Heart right ventricle (tissue), 16 donors: ENCODE data around the gene S100A9. TPM values are rescaled to one million over a fixed set of nuclear protein-coding genes. Genes with fewer than 3 reads are reported as not detected.

ENCODE experiments used
- ATAC-seq, 8 donors: fragments of 200-7000 bp; cut with Tn5 transposase; one replicate each; pipeline ENCODE4 v1.9.1; 2020; ENCODE audit warnings: mild to moderate bottlenecking in 8 of 8, moderate library complexity in 8 of 8, moderate number of reproducible peaks in 1 of 8
- DNase-seq, 2 donors: peaks; one replicate each; pipeline ENCODE4 v3.0.0-alpha.2; 2020
- H3K27ac ChIP-seq, 10 donors: fragments of 200-600 bp; sonication (generic) in 2 of 10; one replicate each; pipeline versions ENCODE4 v1.5.0 to v1.8.0; 2020 to 2022; ENCODE audit warnings: mild to moderate bottlenecking in 3 of 10
- H3K27me3 ChIP-seq, 7 donors: fragments of 200-600 bp; one replicate each; pipeline ENCODE4 v1.8.0; 2021 to 2022; ENCODE audit warnings: mild to moderate bottlenecking in 2 of 7
- H3K36me3 ChIP-seq, 9 donors: fragments of 200-600 bp; sonication (generic) in 1 of 9; one replicate each; pipeline versions ENCODE4 v1.5.0 to v1.8.0; 2020 to 2022; ENCODE audit warnings: mild to moderate bottlenecking in 2 of 9
- H3K4me1 ChIP-seq, 9 donors: fragments of 200-600 bp; sonication (generic) in 1 of 9; one replicate each; pipeline versions ENCODE4 v1.5.0 to v1.8.0; 2020 to 2022; ENCODE audit warnings: mild to moderate bottlenecking in 4 of 9
- H3K4me3 ChIP-seq, 10 donors: fragments of 200-600 bp; sonication (generic) in 2 of 10; one replicate each; pipeline versions ENCODE4 v1.5.0 to v1.8.0; 2020 to 2022; ENCODE audit warnings: mild to moderate bottlenecking in 7 of 10, moderate library complexity in 2 of 10
- H3K9me3 ChIP-seq, 11 donors: fragments of 200-600 bp in 10 of 11; sonication (generic) in 2 of 11; one replicate each; pipeline versions ENCODE4 v1.5.0 to v1.8.0; 2013 to 2022; ENCODE audit warnings: mild to moderate bottlenecking in 2 of 11, control low read depth in 1 of 11, moderate library complexity in 1 of 11
- CTCF ChIP-seq, 9 donors: fragments of 200-600 bp; sonication (generic) in 2 of 9; IDR thresholded peaks; one replicate each; pipeline versions ENCODE4 v1.5.0 to v1.8.0; 2021 to 2022; ENCODE audit warnings: antibody characterized with exemption in 9 of 9, mild to moderate bottlenecking in 5 of 9, moderate library complexity in 1 of 9
- WGBS, 2 donors: extraction: QIAGEN DNeasy Blood & Tissue Kit; methylation state at CpG; one replicate each; pipeline ENCODE4 v1.1.7; 2013; ENCODE audit warnings: inconsistent platforms in 1 of 2; 5-methylcytosine and 5-hydroxymethylcytosine counted together
- intact Hi-C, 10 donors: fragments of 100-400 bp; cut with DNase I; formaldehyde crosslinking; loops; one replicate each; pipeline versions ENCODE4 v1.11.1 to v1.14.2; 2022
- polyA plus RNA-seq, 2 donors: library from polyadenylated mRNA; stranded (reverse); fragments of 200-250 nt; gene quantifications; one replicate each; pipeline ENCODE4 v1.2.3, GENCODE V29; 2013
- total RNA-seq, 10 donors: library from RNA; stranded (reverse); fragmentation: NEBNext Ultra II Directional in 3 of 10; extraction: Animal tissue kit (Norgen Biotek cat#: 25700) in 3 of 10; gene quantifications; one replicate each; pipeline versions ENCODE4 v1.2.1 to v1.2.4, GENCODE V29; 2021 to 2023
- donor health status: Arrhythmogenic right ventricular cardiomyopathy.
- donor health status: ischemic (EF 13 %, LVEDD 7.1; RV severe dilation, severe dysfunction).
- donor health status: healthy with polysubstance abuse.
- donor health status: DM: no; HTN: yes; CAD: no.
- donor health status: DM: no; HTN: no; CAD: no.
- donor health status: ischemic (EF 25% LVEDD 6.9; RV normal size, moderate dysfunction).
- donor health status: ischemic (EF 25% LVEDD 5.7; RV mildly dilated, moderate dysfunction).
- donor health status: healthy.
- donor health status: DM: yes; HTN: yes; CAD: no.
- donor health status: Ischemic cardiomyopathy.
- donor health status: ischemic (EF 35%, LVEDD 5.7; RV mildly dilated, moderate dysfunction).
- donor health status: nonischemic (EF 11% LVEDD 7.7; RV severe dilation, severe dysfunction).
- donor health status: DM: yes; HTN: yes; CAD: no.
- donor health status: PGD.
- donor health status: ischemic (EF 29% LVEDD 5.4; RV normal size, mild dysfunction).
- donor health status: nonischemic (EF 23%, LVEDD 6.1; RV moderate dilation, normal function).

S100A9 gene
- total and polyA plus RNA-seq, 12 donors, result 9.9 to 182 (median 71.5) TPM

GRCh38 chr1:153370146-153370545 is 12.5 kb downstream of the S100A9 start:
- DNase-seq, result no peak
- H3K36me3 ChIP-seq, result no peaks in the 10 kb centered on the region
- no peak overlapping the region for H3K4me3 ChIP-seq
- WGBS, 2 donors, result 76 to 86% methylated on average over 3 of the region's 3 CpGs
- peaks cover 0 to 56% (median 0%) of the 10 kb centered on the region in 9 donors for H3K4me1 ChIP-seq
- no peaks in the 10 kb centered on the region for H3K9me3 ChIP-seq
- intact Hi-C loops, result no loop called here
- H3K27ac ChIP-seq, result no peak overlapping the region
- peaks cover 0 to 3% (median 0%) of the 10 kb centered on the region in 7 donors for H3K27me3 ChIP-seq
- TF ChIP-seq CTCF (IDR thresholded peaks at IDR 0.05), result no peak
- no peak for ATAC-seq

- TF ChIP-seq CTCF (IDR thresholded peaks at IDR 0.05), result no peak
- no peaks in the 10 kb centered on the region for H3K36me3 ChIP-seq
- H3K27ac ChIP-seq, result peak overlapping the region in 1 of 10 donors; percentile 48
- intact Hi-C loops, result no loop called here
- no peak for DNase-seq
- 87 to 96% methylated on average over 1 of the region's 1 CpG for WGBS, 2 donors
- H3K27me3 ChIP-seq, result peaks cover 0 to 4% (median 0%) of the 10 kb centered on the region in 7 donors
- no peaks in the 10 kb centered on the region for H3K9me3 ChIP-seq
- H3K4me3 ChIP-seq, result no peak overlapping the region
- no peak for ATAC-seq
- peaks cover 0 to 57% (median 0%) of the 10 kb centered on the region in 9 donors for H3K4me1 ChIP-seq
Measured at GRCh38 chr1:153371231-153371630, 13.6 kb downstream of the S100A9 start.

GRCh38 chr1:153372571-153372970 is 14.9 kb downstream of the S100A9 start:
- intact Hi-C loops, result no loop called here
- no peak for TF ChIP-seq CTCF (IDR thresholded peaks at IDR 0.05)
- Histone ChIP-seq H3K36me3 (no peaks in the 10 kb centered on the region), H3K27me3 (peaks cover 0 to 9% (median 0%) of the 10 kb centered on the region in 7 donors), H3K27ac (no peak overlapping the region), H3K4me1 (peaks cover 0 to 53% (median 0%) of the 10 kb centered on the region in 9 donors), H3K9me3 (no peaks in the 10 kb centered on the region), H3K4me3 (no peak overlapping the region)
- DNase-seq, result no peak
- WGBS, 2 donors, result 83 to 89% methylated on average over 2 of the region's 2 CpGs
- no peak for ATAC-seq

DNA sequence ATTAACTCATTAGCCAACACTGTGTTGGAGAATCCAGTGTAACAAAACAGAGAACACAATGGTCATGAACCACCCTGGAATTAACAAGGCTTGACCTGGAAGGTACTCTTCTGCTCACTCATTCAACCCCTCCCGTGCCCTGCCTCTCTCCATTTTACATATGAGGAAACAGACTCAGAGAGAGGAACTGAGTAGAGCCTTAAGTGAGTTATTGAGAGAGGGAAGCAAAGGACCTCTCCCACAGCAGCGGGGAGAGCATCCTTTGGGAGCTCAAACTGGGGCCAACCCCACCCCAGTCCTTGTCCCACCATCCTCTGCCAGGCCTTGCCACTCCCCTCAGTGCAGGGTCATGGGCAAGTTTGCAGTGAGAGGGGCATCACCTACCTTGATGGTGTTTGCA is 16.4 kb downstream of the S100A9 start:
- H3K36me3 ChIP-seq, result no peaks in the 10 kb centered on the region
- DNase-seq (no peak), ATAC-seq (peak in 1 of 8 donors; percentile 29)
- H3K9me3 ChIP-seq, result no peaks in the 10 kb centered on the region
- peaks cover 0 to 11% (median 0%) of the 10 kb centered on the region in 7 donors for H3K27me3 ChIP-seq
- peak overlapping the region in 1 of 10 donors; percentile 65 for H3K27ac ChIP-seq
- intact Hi-C loops, result no loop called here
- peaks cover 0 to 50% (median 0%) of the 10 kb centered on the region in 9 donors for H3K4me1 ChIP-seq
- H3K4me3 ChIP-seq, result no peak overlapping the region
- WGBS, 2 donors, result 63 to 72% methylated on average over 2 of the region's 2 CpGs
- TF ChIP-seq CTCF (IDR thresholded peaks at IDR 0.05), result no peak
